Measurements from ENCODE around the gene TRPM4.

TRPM4 gene

DNA sequence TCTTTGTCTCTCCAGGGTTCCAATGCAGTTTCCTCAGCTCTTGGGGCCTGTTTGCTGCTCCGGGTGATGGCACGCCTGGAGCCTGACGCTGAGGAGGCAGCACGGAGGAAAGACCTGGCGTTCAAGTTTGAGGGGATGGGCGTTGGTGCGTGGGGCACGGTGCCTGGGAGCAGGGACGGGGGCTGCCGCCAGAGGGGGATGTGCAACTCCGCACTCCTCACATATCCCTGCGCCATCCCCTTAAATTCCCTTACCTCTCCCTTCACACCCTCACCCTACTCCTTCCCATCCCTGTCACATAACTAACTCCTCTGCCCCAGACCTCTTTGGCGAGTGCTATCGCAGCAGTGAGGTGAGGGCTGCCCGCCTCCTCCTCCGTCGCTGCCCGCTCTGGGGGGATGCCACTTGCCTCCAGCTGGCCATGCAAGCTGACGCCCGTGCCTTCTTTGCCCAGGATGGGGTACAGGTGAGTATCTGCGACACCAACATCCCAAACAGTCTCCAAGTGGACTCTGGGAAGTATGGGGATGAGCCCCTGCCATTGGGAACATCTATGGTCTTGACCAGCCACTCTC lies 31.1 kb downstream of the TRPM4 start:
- no peak for DNase-seq (ENCODE audit: low spot score)
- TF ChIP-seq, protein P1, sequence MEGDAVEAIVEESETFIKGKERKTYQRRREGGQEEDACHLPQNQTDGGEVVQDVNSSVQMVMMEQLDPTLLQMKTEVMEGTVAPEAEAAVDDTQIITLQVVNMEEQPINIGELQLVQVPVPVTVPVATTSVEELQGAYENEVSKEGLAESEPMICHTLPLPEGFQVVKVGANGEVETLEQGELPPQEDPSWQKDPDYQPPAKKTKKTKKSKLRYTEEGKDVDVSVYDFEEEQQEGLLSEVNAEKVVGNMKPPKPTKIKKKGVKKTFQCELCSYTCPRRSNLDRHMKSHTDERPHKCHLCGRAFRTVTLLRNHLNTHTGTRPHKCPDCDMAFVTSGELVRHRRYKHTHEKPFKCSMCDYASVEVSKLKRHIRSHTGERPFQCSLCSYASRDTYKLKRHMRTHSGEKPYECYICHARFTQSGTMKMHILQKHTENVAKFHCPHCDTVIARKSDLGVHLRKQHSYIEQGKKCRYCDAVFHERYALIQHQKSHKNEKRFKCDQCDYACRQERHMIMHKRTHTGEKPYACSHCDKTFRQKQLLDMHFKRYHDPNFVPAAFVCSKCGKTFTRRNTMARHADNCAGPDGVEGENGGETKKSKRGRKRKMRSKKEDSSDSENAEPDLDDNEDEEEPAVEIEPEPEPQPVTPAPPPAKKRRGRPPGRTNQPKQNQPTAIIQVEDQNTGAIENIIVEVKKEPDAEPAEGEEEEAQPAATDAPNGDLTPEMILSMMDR (IDR thresholded peaks at IDR 0.05; ENCODE audit: extremely low read depth, missing control alignments) = no peak

DNA sequence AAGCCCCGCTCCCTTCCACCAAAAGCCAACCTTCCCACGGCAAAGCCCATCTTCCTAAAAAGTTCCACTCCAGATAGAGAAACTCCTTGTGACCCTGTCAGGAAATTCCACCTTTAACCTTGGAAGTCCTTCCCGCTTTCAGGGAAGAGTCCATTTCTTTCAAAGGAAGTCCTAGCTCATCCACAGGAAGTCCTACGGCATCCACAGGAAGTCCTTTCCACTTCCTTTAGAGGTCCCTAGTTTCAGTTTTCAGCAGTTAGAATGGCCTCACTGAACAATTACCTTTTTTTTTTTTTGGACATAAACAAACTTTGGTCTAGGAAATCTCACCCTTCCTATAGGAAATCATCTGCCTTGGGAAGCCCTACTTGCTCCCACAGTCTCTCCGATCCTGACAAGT lies 31.7 kb downstream of the TRPM4 start:
- TF ChIP-seq, protein P1 (IDR thresholded peaks at IDR 0.05; ENCODE audit: extremely low read depth, missing control alignments) = no peak
- no peak for DNase-seq (ENCODE audit: low spot score)

DNA sequence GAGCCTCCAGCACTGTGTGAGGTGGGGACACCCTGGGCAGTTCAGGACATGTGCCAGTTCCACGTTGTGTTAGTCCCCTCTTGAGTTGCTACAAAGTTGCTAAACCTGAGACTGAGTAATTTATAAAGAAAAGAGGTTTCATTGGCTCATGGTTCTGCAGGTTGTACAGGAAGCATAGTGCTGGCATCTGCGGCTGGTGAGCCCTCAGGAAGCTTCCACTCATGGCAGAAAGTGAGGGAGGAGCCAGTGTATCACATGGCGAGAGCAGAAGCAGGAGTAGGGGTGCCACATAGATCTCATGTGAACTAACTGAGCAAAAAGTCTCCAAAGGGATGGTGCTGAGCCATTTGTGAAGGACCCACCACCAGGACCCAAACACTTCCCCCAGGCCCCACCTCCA lies 33.2 kb downstream of the TRPM4 start:
- TF ChIP-seq, protein P1 (IDR thresholded peaks at IDR 0.05; ENCODE audit: extremely low read depth, missing control alignments) = no peak
- no peak for DNase-seq (ENCODE audit: low spot score)

DNA sequence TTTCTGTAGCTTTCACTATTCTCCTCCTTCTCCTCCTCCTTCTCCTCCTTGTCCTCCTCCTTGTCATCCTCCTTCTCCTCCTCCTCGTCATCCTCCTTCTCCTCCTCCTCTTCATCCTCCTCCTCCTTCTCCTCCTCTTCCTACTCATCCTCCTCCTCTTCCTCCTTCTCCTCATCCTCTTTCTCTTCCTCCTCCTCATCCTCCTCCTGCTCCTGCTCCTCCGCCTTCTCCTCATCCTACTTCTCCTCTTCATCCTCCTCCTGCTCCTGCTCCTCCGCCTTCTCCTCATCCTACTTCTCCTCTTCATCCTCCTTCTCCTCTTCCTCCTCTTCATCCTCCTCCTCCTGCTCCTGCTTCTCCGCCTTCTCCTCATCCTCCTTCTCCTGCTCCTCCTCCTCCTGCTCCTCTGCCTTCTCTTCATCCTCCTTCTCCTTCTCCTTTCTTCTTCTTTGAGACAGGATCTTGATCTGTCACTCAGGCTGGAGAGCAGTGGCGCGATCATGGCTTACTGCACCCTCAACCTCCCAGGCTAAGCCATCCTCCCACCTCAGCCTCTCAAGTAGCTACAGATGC lies 36.3 kb downstream of the TRPM4 start:
- no peak for DNase-seq (ENCODE audit: low spot score)
- TF ChIP-seq, protein P1 (IDR thresholded peaks at IDR 0.05; ENCODE audit: extremely low read depth, missing control alignments) = no peak

DNA sequence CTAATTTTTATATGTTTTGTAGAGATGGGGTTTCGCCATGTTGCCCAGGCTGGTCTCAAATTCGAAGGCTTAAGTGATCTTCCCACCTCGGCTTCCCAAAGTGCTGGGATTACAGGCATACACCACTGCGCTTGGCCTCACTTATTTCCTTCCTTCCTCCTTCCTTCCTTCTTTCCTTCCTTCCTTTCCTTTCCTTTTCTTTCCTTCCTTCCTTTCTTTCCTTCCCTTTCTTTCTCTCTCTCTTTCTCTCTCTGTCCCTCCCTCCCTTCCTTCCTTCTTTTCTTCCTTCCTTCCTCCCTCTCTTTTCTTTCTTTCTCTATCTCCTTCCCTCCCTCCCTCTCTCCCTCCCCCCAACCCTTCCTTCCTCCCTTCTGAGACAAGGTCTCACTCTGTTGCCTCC lies 36.8 kb downstream of the TRPM4 start:
- no peak for DNase-seq (ENCODE audit: low spot score)
- TF ChIP-seq, protein P1 (IDR thresholded peaks at IDR 0.05; ENCODE audit: extremely low read depth, missing control alignments) = no peak

DNA sequence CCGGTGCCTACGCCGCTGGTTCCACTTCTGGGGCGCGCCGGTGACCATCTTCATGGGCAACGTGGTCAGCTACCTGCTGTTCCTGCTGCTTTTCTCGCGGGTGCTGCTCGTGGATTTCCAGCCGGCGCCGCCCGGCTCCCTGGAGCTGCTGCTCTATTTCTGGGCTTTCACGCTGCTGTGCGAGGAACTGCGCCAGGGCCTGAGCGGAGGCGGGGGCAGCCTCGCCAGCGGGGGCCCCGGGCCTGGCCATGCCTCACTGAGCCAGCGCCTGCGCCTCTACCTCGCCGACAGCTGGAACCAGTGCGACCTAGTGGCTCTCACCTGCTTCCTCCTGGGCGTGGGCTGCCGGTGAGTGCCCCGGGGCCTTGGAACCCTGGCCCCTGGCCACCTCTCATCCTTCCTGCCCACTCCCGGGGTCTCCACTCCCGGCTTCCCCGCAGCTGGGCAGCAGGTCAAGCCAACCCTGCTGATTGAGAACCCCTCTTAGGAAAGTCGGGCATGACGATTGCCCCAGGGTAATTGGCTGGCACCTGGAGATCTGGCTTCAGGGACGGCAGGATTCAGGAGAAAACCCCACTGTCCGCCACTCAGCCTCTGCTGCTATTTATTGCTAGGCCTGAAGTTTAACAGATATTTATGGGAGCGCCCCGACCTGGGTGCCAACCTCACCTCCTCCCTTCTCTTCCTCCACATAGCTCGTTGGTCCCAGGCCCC lies 39.1 kb downstream of the TRPM4 start:
- DNase-seq (ENCODE audit: low spot score) = no peak
- TF ChIP-seq, protein P1 (IDR thresholded peaks at IDR 0.05; ENCODE audit: extremely low read depth, missing control alignments) = no peak

DNA sequence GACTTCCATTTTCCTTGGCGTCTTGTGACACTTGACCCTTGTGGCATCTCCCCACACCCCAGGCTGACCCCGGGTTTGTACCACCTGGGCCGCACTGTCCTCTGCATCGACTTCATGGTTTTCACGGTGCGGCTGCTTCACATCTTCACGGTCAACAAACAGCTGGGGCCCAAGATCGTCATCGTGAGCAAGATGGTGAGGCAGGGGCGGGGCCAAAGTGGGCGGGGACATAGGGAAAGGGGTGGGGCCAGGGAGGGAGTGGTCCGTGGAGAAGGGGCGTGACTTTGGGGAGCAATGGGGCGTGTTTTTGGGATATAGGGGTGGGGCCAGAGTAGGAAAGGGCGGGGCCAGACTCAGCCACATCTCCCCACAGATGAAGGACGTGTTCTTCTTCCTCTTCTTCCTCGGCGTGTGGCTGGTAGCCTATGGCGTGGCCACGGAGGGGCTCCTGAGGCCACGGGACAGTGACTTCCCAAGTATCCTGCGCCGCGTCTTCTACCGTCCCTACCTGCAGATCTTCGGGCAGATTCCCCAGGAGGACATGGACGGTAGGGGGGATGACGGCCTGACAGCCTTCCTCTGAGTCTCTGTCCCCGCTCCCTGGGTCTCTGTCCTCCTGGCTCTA lies 42.8 kb downstream of the TRPM4 start:
- no peak for DNase-seq (ENCODE audit: low spot score)
- TF ChIP-seq, protein P1 (IDR thresholded peaks at IDR 0.05; ENCODE audit: extremely low read depth, missing control alignments) = no peak
